Measurements from ENCODE around the gene HELT.
"Not testable (repeated sequence)": the region's sequence is repeated elsewhere in the genome, so short reads cannot be mapped to it uniquely, and the experiment has no call there.

HELT gene, protein sequence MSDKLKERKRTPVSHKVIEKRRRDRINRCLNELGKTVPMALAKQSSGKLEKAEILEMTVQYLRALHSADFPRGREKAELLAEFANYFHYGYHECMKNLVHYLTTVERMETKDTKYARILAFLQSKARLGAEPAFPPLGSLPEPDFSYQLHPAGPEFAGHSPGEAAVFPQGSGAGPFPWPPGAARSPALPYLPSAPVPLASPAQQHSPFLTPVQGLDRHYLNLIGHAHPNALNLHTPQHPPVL

GRCh38 chr4:185017964-185018772 lies at the start of gene HELT:
HELT (plus strand) TSS chr4:185018490; CDS start chr4:185018929, 439 bp downstream.
- in situ Hi-C loops (cut with HindIII; ENCODE audit: low sequenced_read_pairs): no loop called here

DNA sequence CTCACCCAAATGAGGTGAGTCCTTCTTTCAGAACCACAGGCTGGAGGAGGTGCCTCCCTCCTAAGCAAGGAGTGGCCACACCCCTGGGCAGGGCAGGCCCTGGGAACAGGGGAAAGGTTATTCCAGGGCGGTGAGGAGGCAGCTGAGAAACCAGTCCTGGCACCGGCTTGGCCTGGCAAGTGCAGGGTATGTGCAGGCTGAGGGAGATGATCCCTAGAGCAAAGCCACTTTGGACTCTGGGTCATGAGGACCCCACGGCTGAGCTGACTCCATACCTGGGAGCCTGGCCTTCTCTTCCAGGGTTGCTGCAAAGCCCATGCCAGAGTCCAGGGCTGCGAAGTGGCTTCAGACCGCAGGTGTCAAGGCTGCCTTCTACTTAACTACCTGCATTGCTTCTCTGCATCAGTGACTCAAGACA lies 49.5 kb upstream of the HELT start:
- in situ Hi-C loops (cut with HindIII; ENCODE audit: low sequenced_read_pairs): no loop called here

DNA sequence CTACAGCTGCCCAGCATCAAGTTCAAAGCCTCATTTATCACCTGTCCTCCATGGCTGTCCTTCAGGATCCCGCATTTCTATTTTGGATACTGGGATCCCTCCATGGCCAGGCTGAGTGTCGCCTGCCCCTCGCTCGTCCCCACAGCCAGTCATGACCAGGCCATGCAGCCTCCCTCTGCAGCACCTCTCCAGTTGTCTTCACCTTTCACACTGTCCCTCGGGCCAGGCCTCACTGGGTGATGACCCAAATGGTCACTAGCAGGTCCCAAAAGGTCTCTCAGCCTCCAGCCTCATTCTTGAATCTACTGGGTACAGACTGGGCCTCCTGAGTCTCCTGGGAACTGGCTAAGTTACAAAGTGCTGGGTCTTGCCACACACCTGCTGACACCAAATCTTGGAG lies 48.7 kb upstream of the HELT start:
- in situ Hi-C loops (cut with HindIII; ENCODE audit: low sequenced_read_pairs): no loop called here

- in situ Hi-C loops (cut with HindIII; ENCODE audit: low sequenced_read_pairs): no loop called here
Measured at GRCh38 chr4:184972991-184973390, 45.3 kb upstream of the HELT start.

DNA sequence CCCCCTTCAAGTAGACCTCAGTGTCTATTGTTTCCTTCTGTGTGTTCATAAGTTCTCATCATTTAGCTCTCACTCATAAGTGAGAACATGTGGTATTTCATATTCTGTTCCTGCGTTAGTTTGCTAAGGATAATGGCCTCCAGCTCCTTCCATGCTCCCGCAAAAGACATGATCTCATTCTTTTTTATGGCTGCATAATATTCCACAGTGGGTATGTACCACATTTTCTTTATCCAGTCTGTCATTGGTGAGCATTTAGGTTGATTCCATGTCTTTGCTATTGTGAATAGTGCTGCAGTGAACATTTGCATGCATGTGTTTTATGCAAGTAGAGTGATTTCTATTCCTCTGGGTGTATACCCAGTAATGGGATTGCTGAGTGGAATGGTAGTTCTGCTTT lies 41.9 kb upstream of the HELT start:
- in situ Hi-C loops (cut with HindIII; ENCODE audit: low sequenced_read_pairs): not testable (repeated sequence)

- in situ Hi-C loops (cut with HindIII; ENCODE audit: low sequenced_read_pairs): no loop called here
Measured at GRCh38 chr4:184977747-184978146, 40.5 kb upstream of the HELT start.

- in situ Hi-C loops (cut with HindIII; ENCODE audit: low sequenced_read_pairs): no loop called here
Measured at GRCh38 chr4:184978211-184978610, 40.1 kb upstream of the HELT start.

DNA sequence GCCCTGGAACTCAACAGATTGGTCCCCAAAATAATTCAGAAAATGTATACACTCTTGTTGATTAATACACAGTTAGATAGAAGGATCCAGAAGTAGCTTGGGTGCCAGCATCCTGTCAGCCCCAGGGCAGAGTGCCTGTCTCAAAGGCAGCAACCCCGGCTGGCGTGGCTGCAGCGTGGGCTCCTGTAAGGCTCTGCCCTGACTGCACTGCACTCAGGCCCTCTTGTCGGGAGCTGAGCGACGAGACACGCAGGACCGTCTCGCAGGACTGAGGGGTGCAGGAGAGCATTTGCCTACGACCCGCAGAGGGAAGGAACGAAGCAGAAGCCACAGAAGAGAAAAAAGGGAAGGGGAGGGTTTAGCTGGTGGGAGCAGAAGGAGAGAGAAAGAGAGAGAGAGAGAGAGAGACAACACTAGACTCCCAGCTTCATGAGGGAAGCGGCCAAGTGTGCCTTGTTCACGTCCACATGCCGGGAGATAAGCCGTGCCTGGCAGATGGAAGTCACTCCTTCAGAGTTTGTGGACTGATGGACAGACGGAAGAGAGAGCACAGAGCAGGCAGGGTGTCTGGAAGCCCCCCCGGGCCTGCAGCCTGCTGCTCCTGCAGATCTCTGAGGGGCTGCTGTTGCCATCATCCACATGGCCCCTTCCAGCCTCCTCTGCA lies 38.7 kb upstream of the HELT start:
- in situ Hi-C loops (cut with HindIII; ENCODE audit: low sequenced_read_pairs): loop anchor here (5.0 kb wide), 1 partner anchor 232 kb away; no protein-coding TSS in a partner anchor

DNA sequence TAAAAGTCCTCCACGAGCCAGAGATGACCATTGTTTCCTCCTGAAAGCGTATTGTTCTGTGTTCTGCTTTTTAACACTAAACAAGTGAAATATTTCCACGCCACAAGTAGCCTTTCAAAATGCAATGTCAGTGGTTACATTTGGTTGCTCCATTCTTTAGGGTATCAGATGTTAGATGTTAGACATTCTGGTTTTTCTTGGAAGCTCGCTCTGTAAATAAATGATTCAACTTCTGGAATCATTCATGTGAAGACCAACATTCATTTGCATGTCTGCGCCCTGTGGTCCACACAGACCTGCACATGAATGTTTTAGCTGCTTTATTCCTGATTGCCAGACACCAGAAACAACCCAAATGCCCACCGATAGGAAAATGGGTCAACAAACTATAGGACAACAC lies 38.0 kb upstream of the HELT start:
- in situ Hi-C loops (cut with HindIII; ENCODE audit: low sequenced_read_pairs): loop anchor here (5.0 kb wide), 1 partner anchor 233 kb away; no protein-coding TSS in a partner anchor

DNA sequence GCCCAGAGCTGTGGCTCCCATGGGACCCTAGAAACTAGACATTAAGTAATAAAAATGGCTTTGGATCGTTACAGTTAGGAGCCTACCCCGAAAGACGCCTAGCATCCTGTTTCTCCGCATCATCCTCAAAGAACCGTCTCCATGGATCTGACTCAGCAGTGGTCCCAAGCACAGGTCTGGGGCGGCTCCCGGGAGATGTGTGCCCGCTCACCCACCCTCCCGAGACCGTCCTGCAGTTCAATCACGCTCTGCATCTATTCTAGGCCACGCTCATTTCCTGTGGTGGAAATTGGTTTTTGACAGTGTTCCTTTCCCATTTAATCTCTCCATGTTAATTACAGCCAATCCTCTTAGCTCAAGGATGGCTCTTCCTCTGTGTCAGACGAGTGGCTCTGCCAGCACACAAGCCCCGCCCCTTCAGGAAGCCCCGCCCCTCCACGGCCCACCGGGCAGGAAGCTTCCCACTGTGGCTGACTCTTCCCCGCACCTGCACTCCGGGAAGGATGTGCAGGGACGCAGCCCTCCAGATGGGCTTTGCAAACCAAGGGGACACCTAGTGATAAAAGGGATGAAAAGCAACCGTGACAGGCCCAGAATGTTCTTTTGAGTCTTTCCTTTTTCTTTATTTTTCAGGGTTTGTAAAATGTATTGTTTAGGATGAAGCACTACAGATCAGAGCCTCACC lies 34.5 kb upstream of the HELT start:
- in situ Hi-C loops (cut with HindIII; ENCODE audit: low sequenced_read_pairs): loop anchor here (5.0 kb wide), 1 partner anchor 237 kb away; no protein-coding TSS in a partner anchor

- in situ Hi-C loops (cut with HindIII; ENCODE audit: low sequenced_read_pairs): no loop called here
Measured at GRCh38 chr4:184987493-184988031, 30.7 kb upstream of the HELT start.

DNA sequence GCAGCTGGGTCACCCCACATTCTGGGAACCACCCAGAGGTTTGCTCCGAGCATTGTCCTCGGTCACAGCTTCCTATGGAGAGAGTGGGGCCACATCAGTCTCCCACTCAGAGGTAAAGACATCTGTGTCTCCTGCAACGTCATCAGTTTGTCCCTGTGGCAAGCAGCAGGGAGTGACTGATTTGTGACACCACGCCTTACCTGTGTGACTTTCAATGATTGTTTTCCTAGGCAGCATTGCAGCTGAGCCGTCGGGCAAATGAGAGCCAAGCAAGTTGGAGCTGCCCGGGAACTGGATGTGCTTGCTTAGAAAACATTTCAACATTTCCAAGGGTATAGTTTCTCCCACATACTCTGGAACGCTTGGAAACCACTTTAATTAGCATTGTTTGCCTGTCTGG lies 29.7 kb upstream of the HELT start:
- in situ Hi-C loops (cut with HindIII; ENCODE audit: low sequenced_read_pairs): no loop called here

DNA sequence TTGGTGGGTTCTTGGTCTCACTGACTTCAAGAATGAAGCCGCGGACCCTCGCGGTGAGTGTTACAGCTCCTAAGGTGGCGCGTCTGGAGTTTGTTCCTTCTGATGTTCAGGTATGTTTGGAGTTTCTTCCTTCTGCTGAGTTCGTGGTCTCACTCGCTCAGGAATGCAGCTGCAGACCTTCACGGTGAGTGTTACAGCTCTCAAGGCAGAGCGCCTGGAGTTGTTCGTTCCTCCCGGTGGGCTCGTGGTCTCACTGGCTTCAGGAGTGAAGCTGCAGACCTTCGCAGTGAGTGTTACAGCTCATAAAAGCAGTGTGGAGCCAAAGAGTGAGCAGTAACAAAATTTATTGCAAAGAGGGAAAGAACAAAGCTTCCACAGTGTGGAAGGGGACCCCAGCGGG lies 29.0 kb upstream of the HELT start:
- in situ Hi-C loops (cut with HindIII; ENCODE audit: low sequenced_read_pairs): not testable (repeated sequence)

GRCh38 chr4:184990131-184990530 lies 28.2 kb upstream of the HELT start:
- in situ Hi-C loops (cut with HindIII; ENCODE audit: low sequenced_read_pairs): not testable (repeated sequence)

DNA sequence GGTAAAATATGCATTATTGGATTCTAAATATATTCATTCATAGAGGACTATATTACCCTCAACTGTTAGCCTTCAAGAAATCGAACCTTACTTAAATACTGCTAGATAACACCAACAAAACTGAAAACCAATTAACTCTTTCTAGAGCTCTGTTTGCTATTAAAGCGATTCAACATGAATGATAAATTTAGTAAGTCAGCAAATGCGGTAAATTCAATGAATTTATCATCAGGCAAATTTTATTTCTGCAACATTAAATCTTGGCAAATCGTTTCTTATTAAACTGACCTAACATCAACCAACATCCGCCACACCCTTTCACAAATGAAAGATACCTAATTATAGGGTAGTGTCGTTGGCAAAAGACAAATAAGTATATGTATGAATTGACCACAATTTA lies 26.4 kb upstream of the HELT start:
- in situ Hi-C loops (cut with HindIII; ENCODE audit: low sequenced_read_pairs): no loop called here

DNA sequence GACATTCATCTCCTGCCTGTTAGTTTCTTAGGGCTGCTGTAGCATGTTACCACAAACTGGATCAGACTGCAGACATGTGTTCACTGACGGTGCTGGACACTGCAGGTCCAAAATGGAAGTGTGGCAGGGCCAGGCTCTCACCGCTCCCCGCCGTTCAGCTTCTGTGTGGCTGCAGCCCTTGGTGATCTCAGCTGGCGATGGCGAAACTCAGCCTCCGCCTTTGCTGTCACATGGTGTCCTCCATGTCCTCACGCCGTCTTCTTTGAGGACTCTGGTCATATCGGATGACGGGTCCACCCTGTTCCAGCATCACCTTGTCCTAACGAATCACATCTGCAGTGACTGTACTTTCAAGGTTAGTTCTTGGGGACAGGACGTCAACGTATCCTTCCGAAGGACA lies 25.9 kb upstream of the HELT start:
- in situ Hi-C loops (cut with HindIII; ENCODE audit: low sequenced_read_pairs): no loop called here

GRCh38 chr4:184993247-184993646 lies 25.0 kb upstream of the HELT start:
- in situ Hi-C loops (cut with HindIII; ENCODE audit: low sequenced_read_pairs): no loop called here

DNA sequence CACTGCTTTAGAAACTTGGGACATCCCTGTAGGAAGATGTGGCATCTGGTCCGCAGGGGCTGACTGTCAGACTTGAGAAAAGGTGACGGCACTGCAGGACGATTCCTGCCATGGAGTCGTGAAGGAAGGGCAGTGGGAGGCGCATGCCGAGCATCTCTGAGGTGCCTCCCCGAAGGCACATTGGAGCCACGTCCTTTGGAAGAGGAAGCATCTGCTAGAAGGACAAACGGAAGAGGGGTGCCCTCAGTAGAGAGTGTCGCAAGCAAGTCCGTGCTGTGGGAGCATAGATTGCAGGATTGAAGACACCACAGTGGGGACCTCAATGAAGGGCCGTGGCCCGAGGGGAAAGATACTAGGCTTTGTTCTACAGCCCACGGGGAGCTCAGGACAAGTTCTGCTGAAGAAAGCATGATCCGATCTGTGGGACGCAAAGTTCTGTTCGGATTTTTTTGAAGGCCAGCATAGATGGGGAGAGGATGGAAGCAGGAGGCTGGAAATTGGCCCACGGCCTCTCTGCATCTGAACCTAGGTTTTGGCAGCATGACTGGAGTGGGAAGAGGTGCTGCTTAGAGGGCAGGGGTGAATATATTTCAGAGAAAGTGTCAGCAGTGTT lies 24.2 kb upstream of the HELT start:
- in situ Hi-C loops (cut with HindIII; ENCODE audit: low sequenced_read_pairs): no loop called here

GRCh38 chr4:184994623-184995010 lies 23.7 kb upstream of the HELT start:
- in situ Hi-C loops (cut with HindIII; ENCODE audit: low sequenced_read_pairs): no loop called here

DNA sequence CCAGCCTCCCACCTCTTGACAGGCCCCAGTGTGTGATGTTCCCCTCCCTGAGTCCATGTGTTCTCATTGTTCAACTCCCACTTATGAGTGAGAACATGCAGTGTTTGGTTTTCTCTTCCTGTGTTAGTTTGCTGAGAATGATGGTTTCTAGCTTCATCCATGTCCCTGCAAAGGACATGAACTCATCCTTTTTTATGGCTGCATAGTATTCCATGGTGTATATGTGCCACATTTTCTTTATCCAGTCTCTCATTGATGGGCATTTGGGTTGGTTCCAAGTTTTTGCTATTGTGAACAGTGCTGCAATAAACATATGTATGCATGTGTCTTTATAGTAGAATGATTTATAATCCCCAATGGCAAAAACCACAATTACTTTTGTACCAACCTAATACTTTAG lies 20.6 kb upstream of the HELT start:
- in situ Hi-C loops (cut with HindIII; ENCODE audit: low sequenced_read_pairs): not testable (repeated sequence)
